ENCODE measurements around the gene CEP112.
A peak's percentile ranks its signal among the peaks of the same experiment; 100 is the strongest.

Gene CEP112

GRCh38 chr17:66091445-66092080, 100.4 kb downstream of the CEP112 start:
- no peak for TF ChIP-seq GATA2 (IDR thresholded peaks at IDR 0.05; ENCODE audit: low read depth, low read length)
- TF ChIP-seq GATA3 (IDR thresholded peaks at IDR 0.05; ENCODE audit: low read depth, low read length): no peak

- TF ChIP-seq GATA2 (IDR thresholded peaks at IDR 0.05; ENCODE audit: low read depth, low read length): no peak
These were observed 102.2 kb downstream of the CEP112 start for GRCh38 chr17:66089764-66090163.

- TF ChIP-seq GATA2 (IDR thresholded peaks at IDR 0.05; ENCODE audit: low read depth, low read length) (no peak), GATA3 (IDR thresholded peaks at IDR 0.05; ENCODE audit: low read depth, low read length) (no peak)
These were observed 103.8 kb downstream of the CEP112 start for GRCh38 chr17:66088173-66088572.

GRCh38 chr17:66087073-66087472, 104.9 kb downstream of the CEP112 start:
- TF ChIP-seq GATA3 (IDR thresholded peaks at IDR 0.05; ENCODE audit: low read depth, low read length) (no peak), GATA2 (IDR thresholded peaks at IDR 0.05; ENCODE audit: low read depth, low read length) (no peak)

GRCh38 chr17:66085221-66085620, 106.7 kb downstream of the CEP112 start:
- TF ChIP-seq GATA2 (IDR thresholded peaks at IDR 0.05; ENCODE audit: low read depth, low read length) (no peak), GATA3 (IDR thresholded peaks at IDR 0.05; ENCODE audit: low read depth, low read length) (no peak)

GRCh38 chr17:66076546-66077190, 115.3 kb downstream of the CEP112 start:
- peak; percentile 46; the same call in 1 of the 2 replicates for TF ChIP-seq GATA2 (IDR thresholded peaks at IDR 0.05; ENCODE audit: low read depth, low read length)
- no peak for TF ChIP-seq GATA3 (IDR thresholded peaks at IDR 0.05; ENCODE audit: low read depth, low read length)

- TF ChIP-seq GATA2 (IDR thresholded peaks at IDR 0.05; ENCODE audit: low read depth, low read length): no peak
- TF ChIP-seq GATA3 (IDR thresholded peaks at IDR 0.05; ENCODE audit: low read depth, low read length): no peak
These were observed 118.5 kb downstream of the CEP112 start for GRCh38 chr17:66073384-66073783.

GRCh38 chr17:66063686-66064085, 128.2 kb downstream of the CEP112 start:
- TF ChIP-seq GATA2 (IDR thresholded peaks at IDR 0.05; ENCODE audit: low read depth, low read length): no peak
- TF ChIP-seq GATA3 (IDR thresholded peaks at IDR 0.05; ENCODE audit: low read depth, low read length): no peak

- TF ChIP-seq GATA3 (IDR thresholded peaks at IDR 0.05; ENCODE audit: low read depth, low read length): no peak
- no peak for TF ChIP-seq GATA2 (IDR thresholded peaks at IDR 0.05; ENCODE audit: low read depth, low read length)
These were observed 135.8 kb downstream of the CEP112 start for GRCh38 chr17:66056148-66056547.

GRCh38 chr17:66054242-66054641, 137.7 kb downstream of the CEP112 start:
- TF ChIP-seq GATA3 (IDR thresholded peaks at IDR 0.05; ENCODE audit: low read depth, low read length): no peak
- no peak for TF ChIP-seq GATA2 (IDR thresholded peaks at IDR 0.05; ENCODE audit: low read depth, low read length)

GRCh38 chr17:66044083-66044482, 147.8 kb downstream of the CEP112 start:
- no peak for TF ChIP-seq GATA3 (IDR thresholded peaks at IDR 0.05; ENCODE audit: low read depth, low read length)
- no peak for TF ChIP-seq GATA2 (IDR thresholded peaks at IDR 0.05; ENCODE audit: low read depth, low read length)

GRCh38 chr17:66043419-66043818, 148.5 kb downstream of the CEP112 start:
- TF ChIP-seq GATA3 (IDR thresholded peaks at IDR 0.05; ENCODE audit: low read depth, low read length): no peak
- no peak for TF ChIP-seq GATA2 (IDR thresholded peaks at IDR 0.05; ENCODE audit: low read depth, low read length)

- no peak for TF ChIP-seq GATA3 (IDR thresholded peaks at IDR 0.05; ENCODE audit: low read depth, low read length)
- TF ChIP-seq GATA2 (IDR thresholded peaks at IDR 0.05; ENCODE audit: low read depth, low read length): no peak
These were observed 151.5 kb downstream of the CEP112 start for GRCh38 chr17:66040402-66040801.

- TF ChIP-seq GATA3 (IDR thresholded peaks at IDR 0.05; ENCODE audit: low read depth, low read length) (no peak), GATA2 (IDR thresholded peaks at IDR 0.05; ENCODE audit: low read depth, low read length) (no peak)
These were observed 153.8 kb downstream of the CEP112 start for GRCh38 chr17:66038125-66038524.

- no peak for TF ChIP-seq GATA2 (IDR thresholded peaks at IDR 0.05; ENCODE audit: low read depth, low read length)
- TF ChIP-seq GATA3 (IDR thresholded peaks at IDR 0.05; ENCODE audit: low read depth, low read length): no peak
These were observed 154.7 kb downstream of the CEP112 start for GRCh38 chr17:66037221-66037620.
